Right atrium auricular region (tissue), 2 donors: ENCODE data around the gene NDUFC1. TPM values are rescaled to one million over a fixed set of nuclear protein-coding genes. Genes with fewer than 3 reads are reported as not detected.
"Not testable (repeated sequence)": the region's sequence is repeated elsewhere in the genome, so short reads cannot be mapped to it uniquely, and the experiment has no call there.

Source experiments
- DNase-seq: peaks from one replicate; pipeline ENCODE4 v3.0.0-alpha.2; 2019; ENCODE audit warnings: low spot score
- H3K27ac ChIP-seq, 2 donors: fragments of 200-600 bp; sonication (generic); 1 replicate in 1 of 2; 2 replicates in 1 of 2; pipeline ENCODE4 v1.5.1; 2016 to 2019
- H3K27me3 ChIP-seq, 2 donors: fragments of 200-600 bp; sonication (generic); one replicate each; pipeline versions ENCODE4 v1.5.1 to v1.6.0; 2017 to 2019
- H3K36me3 ChIP-seq: fragments of 200-600 bp; sonication (generic); one replicate; pipeline ENCODE4 v1.5.1; 2016
- H3K4me1 ChIP-seq, 2 donors: fragments of 200-600 bp; sonication (generic); one replicate each; pipeline versions ENCODE4 v1.5.1 to v1.6.0; 2017 to 2019
- H3K4me3 ChIP-seq, 2 donors: fragments of 200-600 bp; sonication (generic); 1 replicate in 1 of 2; 2 replicates in 1 of 2; pipeline ENCODE4 v1.5.1; 2017 to 2019; ENCODE audit warnings: mild to moderate bottlenecking in 1 of 2, moderate library complexity in 1 of 2
- H3K9me3 ChIP-seq, 2 donors: fragments of 200-600 bp; sonication (generic); one replicate each; pipeline ENCODE4 v1.5.1; 2019
- CTCF ChIP-seq, 2 donors: fragments of 200-600 bp; sonication (generic); IDR thresholded peaks; one replicate each; pipeline ENCODE4 v1.5.1; 2019; ENCODE audit warnings: antibody characterized with exemption in 2 of 2
- total RNA-seq, 2 donors: library from RNA; depleted of rRNA; stranded (reverse); fragments of >200 nt; gene quantifications; one replicate each; pipeline ENCODE4 v1.1.0, GENCODE V29; 2016

The NDUFC1 gene
- total RNA-seq, 2 donors from 2014 or later = 96.1 to 118 TPM

- Histone ChIP-seq H3K27ac (peak overlapping the region in 1 of 2 donors; percentile 70), H3K27me3 (no peaks in the 10 kb centered on the region), H3K4me3 (no peak overlapping the region), H3K9me3 (no peaks in the 10 kb centered on the region), H3K36me3 (no peaks in the 10 kb centered on the region), H3K4me1 (peaks cover 0 to 10% of the 10 kb centered on the region in 2 donors)
- DNase-seq = no peak
- TF ChIP-seq CTCF (IDR thresholded peaks at IDR 0.05) = no peak
Observed at GRCh38 chr4:139267301-139267700, 35.0 kb downstream of the NDUFC1 start.

GRCh38 chr4:139266583-139267257 is 35.6 kb downstream of the NDUFC1 start:
- Histone ChIP-seq H3K36me3 (no peaks in the 10 kb centered on the region), H3K27ac (peak overlapping the region in 1 of 2 donors; percentile 70), H3K27me3 (no peaks in the 10 kb centered on the region), H3K4me1 (peaks cover 0 to 10% of the 10 kb centered on the region in 2 donors), H3K9me3 (no peaks in the 10 kb centered on the region), H3K4me3 (peak overlapping the region; percentile 24 to 46)
- TF ChIP-seq CTCF (IDR thresholded peaks at IDR 0.05) = no peak
- DNase-seq = peak; percentile 73

DNA sequence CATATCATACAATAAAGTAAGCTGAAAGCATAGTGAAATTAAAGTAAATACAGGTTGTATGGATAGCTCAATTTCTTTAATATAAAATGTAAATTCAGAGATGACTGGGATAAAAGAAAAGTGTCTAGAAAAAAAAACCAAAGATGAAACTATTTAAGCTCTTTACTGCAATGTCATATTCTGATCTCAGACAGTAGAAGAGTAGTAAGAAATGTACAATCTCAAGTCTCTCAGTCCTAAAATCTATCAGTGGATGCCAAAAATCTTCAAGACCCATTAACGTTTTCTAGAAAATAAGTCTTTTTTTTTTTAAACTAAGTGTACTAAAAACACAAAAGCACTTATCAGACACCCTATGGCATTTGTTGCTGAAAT is 36.1 kb downstream of the NDUFC1 start:
- Histone ChIP-seq H3K4me1 (peaks cover 0 to 10% of the 10 kb centered on the region in 2 donors), H3K36me3 (no peaks in the 10 kb centered on the region), H3K27me3 (no peaks in the 10 kb centered on the region), H3K4me3 (peak overlapping the region; percentile 24 to 46), H3K27ac (peak overlapping the region in 1 of 2 donors; percentile 70), H3K9me3 (no peaks in the 10 kb centered on the region)
- no peak for TF ChIP-seq CTCF (IDR thresholded peaks at IDR 0.05)
- no peak for DNase-seq

- H3K27ac ChIP-seq = no peak overlapping the region
- no peaks in the 10 kb centered on the region for H3K27me3 ChIP-seq
- DNase-seq = no peak
- peaks cover 0 to 10% of the 10 kb centered on the region in 2 donors for H3K4me1 ChIP-seq
- H3K4me3 ChIP-seq = no peak overlapping the region
- TF ChIP-seq CTCF (IDR thresholded peaks at IDR 0.05) = no peak
- H3K36me3 ChIP-seq = no peaks in the 10 kb centered on the region
- no peaks in the 10 kb centered on the region for H3K9me3 ChIP-seq
Observed at GRCh38 chr4:139265654-139266053, 36.6 kb downstream of the NDUFC1 start.

DNA sequence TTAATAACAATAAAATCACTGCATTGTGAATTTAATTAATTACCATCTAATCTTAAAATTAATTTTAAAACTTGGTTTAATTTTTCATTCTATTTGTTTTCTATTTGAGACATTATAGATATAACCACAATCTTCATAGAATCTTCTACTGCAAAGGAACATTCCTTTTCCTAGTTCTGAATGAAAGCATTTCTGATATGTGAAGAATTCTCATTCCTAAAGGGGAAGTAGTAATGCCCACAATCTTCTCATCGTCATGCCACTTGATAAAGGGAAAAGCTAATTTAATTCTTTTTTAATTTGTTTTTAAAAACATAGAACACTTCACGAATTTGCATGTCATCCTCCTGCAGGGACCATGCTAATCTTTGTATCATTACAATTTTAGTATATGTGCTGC is 45.9 kb downstream of the NDUFC1 start:
- Histone ChIP-seq H3K27me3 (no peaks in the 10 kb centered on the region), H3K27ac (no peak overlapping the region), H3K4me1 (no peaks in the 10 kb centered on the region), H3K4me3 (no peak overlapping the region), H3K9me3 (no peaks in the 10 kb centered on the region), H3K36me3 (no peaks in the 10 kb centered on the region)
- TF ChIP-seq CTCF (IDR thresholded peaks at IDR 0.05) = no peak
- DNase-seq = no peak

GRCh38 chr4:139255581-139255980 is 46.7 kb downstream of the NDUFC1 start:
- not testable (repeated sequence) for H3K27me3 ChIP-seq, H3K9me3 ChIP-seq, H3K36me3 ChIP-seq, H3K4me3 ChIP-seq, H3K4me1 ChIP-seq, H3K27ac ChIP-seq, DNase-seq
